Stomach (tissue), 9 donors: ENCODE measurements around the gene AMPH. TPM values are rescaled to one million over a fixed set of nuclear protein-coding genes. Genes with fewer than 3 reads are reported as not detected.

Experiments
- DNase-seq, 2 donors: peaks; one replicate each; pipeline versions ENCODE4 v3.0.0 to v3.0.0-alpha.2; 2013 to 2019
- H3K27ac ChIP-seq, 5 donors: fragments of 200-600 bp in 4 of 5; sonication (generic) in 4 of 5; one replicate each; pipeline ENCODE4 v1.5.1; 2013 to 2019; ENCODE audit warnings: mild to moderate bottlenecking in 1 of 5, moderate library complexity in 1 of 5
- H3K27me3 ChIP-seq, 3 donors: fragments of 200-600 bp; sonication (generic); one replicate each; pipeline ENCODE4 v1.5.1; 2017 to 2019; ENCODE audit warnings: mixed run types in 1 of 3
- H3K36me3 ChIP-seq, 4 donors: fragments of 200-600 bp; sonication (generic); 1 replicate in 3 of 4; 2 replicates in 1 of 4; pipeline ENCODE4 v1.5.1; 2016 to 2019
- H3K4me1 ChIP-seq, 4 donors: fragments of 200-600 bp; sonication (generic); one replicate each; pipeline ENCODE4 v1.5.1; 2016 to 2019
- H3K4me3 ChIP-seq, 4 donors: fragments of 200-600 bp; sonication (generic) in 3 of 4; one replicate each; pipeline ENCODE4 v1.5.1; 2016 to 2019; ENCODE audit warnings: mild to moderate bottlenecking in 1 of 4
- H3K9me3 ChIP-seq, 4 donors: fragments of 200-600 bp; sonication (generic); one replicate each; pipeline ENCODE4 v1.5.1; 2016 to 2019
- CTCF ChIP-seq, 7 experiments: fragments of 450-650 bp in 4 of 7; fragments of 200-600 bp in 3 of 7; sonication (generic) in 3 of 7; IDR thresholded peaks; one replicate each; pipeline ENCODE4 v1.5.1; 2016 to 2019; ENCODE audit warnings: antibody characterized with exemption in 7 of 7, control low read depth in 2 of 7, mild to moderate bottlenecking in 1 of 7
- EP300 ChIP-seq: sonication (generic); formaldehyde crosslinking; IDR thresholded peaks from one replicate; pipeline ENCODE4 v1.6.1; 2017; ENCODE audit warnings: antibody characterized with exemption
- POLR2A ChIP-seq, 4 donors: fragments of 450-650 bp; IDR thresholded peaks; one replicate each; pipeline ENCODE4 v1.6.1; 2016; ENCODE audit warnings: antibody characterized with exemption in 4 of 4, control low read depth in 2 of 4, mild to moderate bottlenecking in 1 of 4, moderate library complexity in 1 of 4
- POLR2AphosphoS5 ChIP-seq, 3 donors: sonication (generic); formaldehyde crosslinking; IDR thresholded peaks; one replicate each; pipeline ENCODE4 v1.6.1; 2016; ENCODE audit warnings: antibody characterized with exemption in 3 of 3
- WGBS, 5 donors: extraction: QIAGEN DNeasy Blood & Tissue Kit in 3 of 5; methylation state at CpG; one replicate each; pipeline versions ENCODE4 v1.1.5 to v1.1.7; 2013 to 2018; 5-methylcytosine and 5-hydroxymethylcytosine counted together
- intact Hi-C: fragments of 100-400 bp; cut with DNase I; formaldehyde crosslinking; loops from one replicate; pipeline ENCODE4 v1.15.1; 2023; ENCODE audit warnings: low total_unique reads
- polyA plus RNA-seq, 3 donors: library from polyadenylated mRNA; stranded (reverse); fragments of 200-250 nt; gene quantifications; one replicate each; pipeline ENCODE4 v1.2.3, GENCODE V29; 2013
- total RNA-seq, 5 donors: library from RNA; depleted of rRNA; stranded (reverse); fragments of >200 nt; gene quantifications; one replicate each; pipeline versions ENCODE4 v1.1.0 to v1.2.3, GENCODE V29; 2014 to 2016
- donor health status: healthy with polysubstance abuse.
- donor health status: Bipolar disorder and iron deficiency.
- donor health status: healthy.

AMPH gene
- total and polyA plus RNA-seq, 8 donors: 0.80 to 13.0 (median 4.6) TPM; not detected in 1

DNA sequence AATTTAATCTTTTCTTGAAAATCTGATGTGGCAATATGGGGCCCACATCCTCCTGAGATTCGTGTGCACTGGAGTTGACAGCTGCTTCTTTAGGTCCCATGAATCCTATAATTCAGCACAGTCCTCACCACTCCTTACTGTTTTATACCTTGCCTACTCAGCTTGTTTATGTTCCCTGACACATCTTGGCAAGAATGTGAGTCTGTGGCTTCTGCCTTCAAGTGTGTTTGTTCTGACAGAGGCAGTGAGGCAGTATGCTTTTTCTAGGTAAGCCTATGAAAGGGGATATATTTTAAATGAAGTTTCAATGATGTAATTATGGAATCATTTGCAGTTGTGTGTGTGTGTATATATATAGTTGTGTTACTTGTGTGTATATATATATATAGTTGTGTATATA lies 106.4 kb downstream of the AMPH start:
- no peaks in the 10 kb centered on the region for H3K36me3 ChIP-seq
- intact Hi-C loops: no loop called here
- H3K4me1 ChIP-seq: no peaks in the 10 kb centered on the region
- no peak overlapping the region for H3K27ac ChIP-seq
- TF ChIP-seq POLR2A (IDR thresholded peaks at IDR 0.05) (no peak), POLR2AphosphoS5 (IDR thresholded peaks at IDR 0.05) (no peak), CTCF (IDR thresholded peaks at IDR 0.05) (no peak), EP300 (no peak)
- no peak for DNase-seq
- H3K27me3 ChIP-seq: no peaks in the 10 kb centered on the region
- H3K4me3 ChIP-seq: no peak overlapping the region
- WGBS, 5 donors: 34 to 71% (median 52%) methylated on average over 1 of the region's 1 CpG
- no peaks in the 10 kb centered on the region for H3K9me3 ChIP-seq

DNA sequence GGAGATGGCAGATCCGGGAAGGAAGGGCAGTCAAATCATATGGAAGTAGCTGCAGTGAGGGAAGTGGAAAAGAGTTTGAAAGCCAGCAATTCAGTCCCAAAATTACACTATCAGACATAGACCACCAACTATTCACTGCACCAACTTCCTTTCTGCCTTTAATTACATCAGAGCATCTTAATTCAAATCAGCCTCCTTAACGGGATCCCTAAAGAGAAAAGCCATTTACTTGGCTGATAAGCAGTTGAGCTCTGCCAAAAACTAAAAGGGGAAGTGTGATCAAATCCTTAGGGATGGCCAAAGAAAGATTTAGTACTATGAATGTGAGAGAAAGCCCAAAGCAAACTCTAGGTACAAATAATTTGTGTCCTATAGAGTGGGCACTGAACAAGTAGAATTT lies 110.4 kb downstream of the AMPH start:
- WGBS, 5 donors: 64 to 73% (median 67%) methylated on average over 2 of the region's 2 CpGs
- H3K9me3 ChIP-seq: peaks cover 0 to 31% (median 16%) of the 10 kb centered on the region in 4 donors
- no peak for TF ChIP-seq POLR2A (IDR thresholded peaks at IDR 0.05)

DNA sequence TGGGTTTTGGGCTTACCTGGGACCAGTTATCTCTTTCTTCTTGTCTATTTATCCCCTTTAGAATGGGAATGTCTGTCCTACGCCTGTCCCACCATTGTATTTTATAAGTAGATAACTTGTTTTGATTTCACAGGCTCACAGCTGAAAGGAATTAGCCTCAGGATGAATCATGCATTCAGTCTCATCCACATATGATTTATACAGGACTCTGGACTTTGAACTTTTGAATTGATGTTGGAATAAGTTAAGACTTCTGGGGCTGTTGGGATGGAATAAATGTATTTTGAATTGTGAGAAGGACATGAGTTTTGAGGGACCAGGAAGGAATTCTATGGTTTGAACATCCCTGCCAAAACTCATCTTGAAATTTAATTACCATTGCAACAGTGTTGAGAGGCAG lies 112.6 kb downstream of the AMPH start:
- TF ChIP-seq CTCF (IDR thresholded peaks at IDR 0.05): no peak
- TF ChIP-seq EP300: no peak
- no peak for TF ChIP-seq POLR2A (IDR thresholded peaks at IDR 0.05)
- TF ChIP-seq POLR2AphosphoS5 (IDR thresholded peaks at IDR 0.05): no peak
- intact Hi-C loops: no loop called here

More for the DNA sequence above, 110.4 kb downstream of the AMPH start:
- no peak for DNase-seq
- Histone ChIP-seq H3K4me1 (no peaks in the 10 kb centered on the region), H3K4me3 (no peak overlapping the region), H3K27me3 (no peaks in the 10 kb centered on the region), H3K27ac (no peak overlapping the region), H3K36me3 (no peaks in the 10 kb centered on the region)
- intact Hi-C loops: no loop called here

DNA sequence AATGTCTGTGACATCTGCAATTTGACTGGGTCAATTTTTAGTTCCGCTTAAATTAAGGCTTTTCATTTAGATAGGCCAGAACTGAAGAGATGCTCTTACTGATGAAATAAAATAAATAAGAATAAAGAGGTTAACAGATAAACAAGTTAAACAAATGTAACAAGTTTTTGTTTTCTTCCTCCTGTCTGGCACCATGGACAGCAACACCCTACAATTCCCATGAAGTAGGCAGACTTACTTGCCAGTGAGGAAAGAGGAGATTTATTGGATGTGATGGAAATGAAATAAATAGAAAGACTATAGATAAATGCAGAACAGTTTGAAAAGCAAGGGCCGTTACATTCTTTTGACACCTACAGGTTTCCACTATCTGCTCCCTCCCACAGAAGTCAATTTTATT lies 118.5 kb downstream of the AMPH start:
- H3K27me3 ChIP-seq: no peaks in the 10 kb centered on the region
- TF ChIP-seq CTCF (IDR thresholded peaks at IDR 0.05) (no peak), EP300 (no peak), POLR2A (IDR thresholded peaks at IDR 0.05) (no peak), POLR2AphosphoS5 (IDR thresholded peaks at IDR 0.05) (no peak)
- H3K27ac ChIP-seq: no peak overlapping the region
- intact Hi-C loops: no loop called here
- no peaks in the 10 kb centered on the region for H3K36me3 ChIP-seq
- 78 to 92% (median 90%) methylated on average over 2 of the region's 2 CpGs for WGBS, 5 donors
- no peak for DNase-seq
- H3K4me3 ChIP-seq: no peak overlapping the region
- H3K4me1 ChIP-seq: no peaks in the 10 kb centered on the region
- H3K9me3 ChIP-seq: peaks cover 0 to 25% (median 19%) of the 10 kb centered on the region in 4 donors

More for the DNA sequence above, 112.6 kb downstream of the AMPH start:
- no peak overlapping the region for H3K27ac ChIP-seq
- H3K27me3 ChIP-seq: no peaks in the 10 kb centered on the region
- DNase-seq: no peak
- no peaks in the 10 kb centered on the region for H3K36me3 ChIP-seq
- H3K4me1 ChIP-seq: no peaks in the 10 kb centered on the region
- H3K9me3 ChIP-seq: peaks cover 0 to 39% (median 22%) of the 10 kb centered on the region in 4 donors
- WGBS, 5 donors: 50 to 85% (median 67%) methylated on average over 1 of the region's 1 CpG
- no peak overlapping the region for H3K4me3 ChIP-seq

GRCh38 chr7:38512291-38512690 lies 118.9 kb downstream of the AMPH start:
- Histone ChIP-seq H3K4me3 (no peak overlapping the region), H3K9me3 (peaks cover 0 to 24% (median 18%) of the 10 kb centered on the region in 4 donors), H3K27ac (no peak overlapping the region), H3K27me3 (no peaks in the 10 kb centered on the region), H3K36me3 (no peaks in the 10 kb centered on the region), H3K4me1 (no peaks in the 10 kb centered on the region)
- intact Hi-C loops: no loop called here
- no peak for DNase-seq
- WGBS, 5 donors: 90 to 99% (median 94%) methylated on average over 2 of the region's 2 CpGs
- TF ChIP-seq POLR2AphosphoS5 (IDR thresholded peaks at IDR 0.05) (no peak), CTCF (IDR thresholded peaks at IDR 0.05) (no peak), POLR2A (IDR thresholded peaks at IDR 0.05) (no peak), EP300 (no peak)
